DND-41 (cell line): Measurements from ENCODE around the gene MICAL3.

Experiments
- ATAC-seq: fragments of 200-7000 bp; cut with Tn5 transposase; 3 replicates; pipeline ENCODE4 v1.9.1; 2021; ENCODE audit warnings: low read depth; ENCODE audit not compliant: insufficient read depth
- DNase-seq: peaks from one replicate; pipeline ENCODE4 v3.0.0-alpha.2; 2020
- H2AFZ ChIP-seq: 2 replicates; pipeline ENCODE4 v1.6.0; 2012; ENCODE audit warnings: low read depth, low read length
- H3K27ac ChIP-seq: 2 replicates; pipeline ENCODE4 v1.5.1; 2012; ENCODE audit warnings: low read length, inconsistent platforms
- H3K27me3 ChIP-seq: fragments of 200-600 bp; sonication (generic); 2 replicates; pipeline ENCODE4 v1.6.0; 2012; ENCODE audit warnings: low read length, mild to moderate bottlenecking, inconsistent platforms; ENCODE audit not compliant: insufficient read depth, poor library complexity
- H3K36me3 ChIP-seq: 2 replicates; pipeline ENCODE4 v1.5.1; 2012; ENCODE audit warnings: low read length, inconsistent platforms; ENCODE audit not compliant: insufficient read depth
- H3K4me1 ChIP-seq: 2 replicates; pipeline ENCODE4 v1.5.1; 2012; ENCODE audit warnings: mild to moderate bottlenecking, low read length; ENCODE audit not compliant: insufficient read depth
- H3K4me2 ChIP-seq: 2 replicates; pipeline ENCODE4 v1.6.0; 2012; ENCODE audit warnings: mild to moderate bottlenecking, moderate library complexity, low read length, inconsistent platforms; ENCODE audit not compliant: insufficient read depth
- H3K4me3 ChIP-seq, 2 experiments: fragments of 200-600 bp in 1 of 2; shearing (Covaris generic) in 1 of 2; 2 replicates each; pipeline ENCODE4 v1.5.1; 2012 to 2016; ENCODE audit warnings: inconsistent platforms in 2 of 2, low read length in 2 of 2, mild to moderate bottlenecking in 2 of 2, low read depth in 1 of 2, moderate library complexity in 1 of 2
- H3K79me2 ChIP-seq: 2 replicates; pipeline ENCODE4 v1.6.0; 2012; ENCODE audit warnings: low read length, inconsistent platforms; ENCODE audit not compliant: insufficient read depth
- H3K9ac ChIP-seq: 2 replicates; pipeline ENCODE4 v1.6.0; 2012; ENCODE audit warnings: low read depth, mild to moderate bottlenecking, inconsistent platforms, low read length, moderate library complexity
- H3K9me3 ChIP-seq: 2 replicates; pipeline ENCODE4 v1.5.1; 2012; ENCODE audit warnings: low read length, moderate library complexity, mild to moderate bottlenecking, inconsistent platforms; ENCODE audit not compliant: insufficient read depth, severe bottlenecking
- H4K20me1 ChIP-seq: 2 replicates; pipeline ENCODE4 v1.6.0; 2012; ENCODE audit warnings: low read length; ENCODE audit not compliant: insufficient read depth
- CTCF ChIP-seq: IDR thresholded peaks from 2 replicates; pipeline ENCODE4 v1.5.1; 2012; ENCODE audit warnings: borderline replicate concordance, low read length, moderate library complexity, mild to moderate bottlenecking; ENCODE audit not compliant: poor library complexity, severe bottlenecking; ENCODE audit errors: extremely low read depth
- EZH2 ChIP-seq: IDR thresholded peaks from 3 replicates; pipeline ENCODE4 v1.6.1; 2012; ENCODE audit warnings: borderline replicate concordance, low read depth, mild to moderate bottlenecking, moderate library complexity, low read length, inconsistent platforms; ENCODE audit not compliant: severe bottlenecking

Gene MICAL3

DNA sequence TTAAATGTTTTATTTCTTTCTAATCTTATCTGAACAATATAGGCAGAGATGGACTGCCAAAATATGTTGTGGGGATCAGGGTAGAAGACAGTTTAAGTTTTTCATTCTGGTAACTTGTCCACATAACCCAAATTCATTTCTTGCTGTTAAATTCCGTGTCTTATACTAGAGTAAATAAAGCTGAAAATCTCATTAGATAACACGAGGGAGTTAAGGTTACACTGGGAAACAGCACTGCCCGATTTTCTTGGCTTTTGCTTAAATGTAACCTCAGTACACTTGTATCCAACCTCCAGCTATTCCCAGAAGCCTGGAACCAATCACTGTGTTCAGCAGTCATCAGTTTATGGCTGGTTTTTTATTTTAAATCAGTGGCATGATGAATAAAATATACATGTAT, 48.2 kb downstream of the MICAL3 start:
- no peak for ATAC-seq
- H2AFZ ChIP-seq, result no peak overlapping the region
- H3K4me2 ChIP-seq, result no peak overlapping the region
- H3K4me1 ChIP-seq, result peaks cover 15% of the 10 kb centered on the region
- no peaks in the 10 kb centered on the region for H3K27me3 ChIP-seq
- H3K27ac ChIP-seq, result no peak overlapping the region
- TF ChIP-seq EZH2 (no peak), CTCF (no peak)
- H3K9me3 ChIP-seq, result no peaks in the 10 kb centered on the region
- no peak overlapping the region for H3K9ac ChIP-seq
- H3K36me3 ChIP-seq, result no peaks in the 10 kb centered on the region
- H3K4me3 ChIP-seq, result no peak overlapping the region
- no peak for DNase-seq
- peaks cover 53% of the 10 kb centered on the region for H4K20me1 ChIP-seq
- H3K79me2 ChIP-seq, result peaks cover 77% of the 10 kb centered on the region

DNA sequence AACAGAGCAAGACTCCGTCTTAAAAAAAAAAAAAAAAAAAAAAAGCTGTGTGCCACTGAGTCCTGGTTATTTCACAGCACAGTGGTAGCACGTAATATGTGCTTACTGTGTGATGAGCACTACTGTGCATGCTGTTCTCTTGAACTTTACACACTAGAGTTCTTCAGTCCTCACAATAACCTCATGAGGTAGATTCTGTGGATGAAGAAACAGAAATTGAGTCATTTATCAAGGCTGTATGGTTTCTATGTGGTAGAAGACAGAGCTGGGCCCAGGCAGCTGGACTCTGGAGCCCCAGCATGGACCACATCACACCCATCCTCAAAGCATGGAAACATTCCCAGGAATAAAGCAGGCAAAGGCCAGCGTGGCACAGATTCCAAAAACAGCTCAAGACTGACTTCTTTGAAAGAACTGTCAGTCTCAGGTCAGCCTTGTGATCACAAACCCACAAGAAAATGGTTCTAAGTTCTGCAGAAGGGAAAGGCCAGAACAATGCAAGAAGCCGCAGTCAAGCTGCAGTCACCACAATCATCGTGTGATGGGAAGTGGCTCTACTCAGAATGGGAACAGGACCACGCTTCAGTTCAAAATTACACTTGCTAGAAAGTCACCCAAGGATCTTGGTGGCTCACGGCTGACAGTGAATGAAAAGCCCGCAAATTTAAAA, 49.5 kb downstream of the MICAL3 start:
- Histone ChIP-seq H3K79me2 (peaks cover 84% of the 10 kb centered on the region), H3K27ac (no peak overlapping the region)

DNA sequence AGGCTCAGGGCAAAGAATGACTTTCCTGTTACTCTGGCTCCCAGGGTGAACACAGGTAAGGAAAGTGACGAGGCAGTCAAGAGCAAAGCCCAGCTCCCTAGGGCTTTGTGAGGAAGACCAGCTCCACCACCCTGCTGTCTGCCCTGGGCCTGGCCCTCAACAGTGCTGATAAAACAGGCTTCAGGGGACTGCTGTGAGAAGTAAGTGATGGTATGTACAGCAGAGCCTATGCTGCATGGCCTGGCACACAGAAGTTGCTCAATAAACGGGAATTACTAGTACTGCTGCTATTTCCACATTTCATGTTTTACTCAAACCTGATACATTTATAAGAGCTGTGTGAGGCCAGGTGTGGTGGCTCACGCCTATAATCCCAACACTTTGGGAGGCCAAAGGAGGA, 50.3 kb downstream of the MICAL3 start:
- Histone ChIP-seq H3K9ac (no peak overlapping the region), H3K79me2 (peaks cover 80% of the 10 kb centered on the region), H3K4me1 (no peaks in the 10 kb centered on the region), H3K4me2 (no peak overlapping the region), H3K27me3 (no peaks in the 10 kb centered on the region), H3K4me3 (no peak overlapping the region), H2AFZ (no peak overlapping the region), H3K27ac (no peak overlapping the region), H3K36me3 (no peaks in the 10 kb centered on the region; the same call in 1 of the 2 replicates), H3K9me3 (no peaks in the 10 kb centered on the region), H4K20me1 (peaks cover 53% of the 10 kb centered on the region)
- DNase-seq (no peak), ATAC-seq (no peak)
- TF ChIP-seq EZH2 (no peak), CTCF (no peak)

More for the DNA sequence above, 49.5 kb downstream of the MICAL3 start:
- TF ChIP-seq EZH2 (no peak), CTCF (no peak)
- no peak overlapping the region for H3K4me3 ChIP-seq
- no peaks in the 10 kb centered on the region for H3K27me3 ChIP-seq
- H3K9me3 ChIP-seq, result no peaks in the 10 kb centered on the region
- no peaks in the 10 kb centered on the region; the same call in 1 of the 2 replicates for H3K36me3 ChIP-seq
- peaks cover 49% of the 10 kb centered on the region for H4K20me1 ChIP-seq
- H2AFZ ChIP-seq, result no peak overlapping the region
- no peak overlapping the region for H3K4me2 ChIP-seq
- H3K4me1 ChIP-seq, result peaks cover 3% of the 10 kb centered on the region
- DNase-seq, result no peak
- no peak for ATAC-seq
- no peak overlapping the region for H3K9ac ChIP-seq

DNA sequence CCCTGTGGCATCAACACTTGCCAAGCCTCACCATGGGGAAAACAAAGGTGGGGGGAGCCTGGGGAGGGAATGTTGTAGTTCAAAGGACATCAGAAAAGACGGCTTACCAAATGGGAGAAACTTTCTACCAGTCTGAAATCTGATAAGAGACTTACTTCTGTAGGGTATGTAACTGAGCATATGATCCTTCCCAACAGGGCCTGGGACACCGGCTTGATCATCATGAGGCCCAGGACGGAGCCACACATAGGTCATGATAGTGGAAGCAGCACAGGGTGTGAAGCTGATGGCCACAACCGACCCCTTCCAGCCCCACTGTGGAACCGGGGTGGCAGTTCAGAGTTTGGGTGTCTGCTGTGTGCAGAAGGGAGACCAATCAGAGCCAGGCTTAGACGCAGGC, 51.1 kb downstream of the MICAL3 start:
- no peaks in the 10 kb centered on the region for H3K4me1 ChIP-seq
- H3K4me3 ChIP-seq, result no peak overlapping the region
- TF ChIP-seq CTCF (no peak), EZH2 (no peak)
- H3K27ac ChIP-seq, result no peak overlapping the region
- H3K4me2 ChIP-seq, result no peak overlapping the region
- ATAC-seq (no peak), DNase-seq (no peak)
- H3K9me3 ChIP-seq, result no peaks in the 10 kb centered on the region
- no peaks in the 10 kb centered on the region for H3K27me3 ChIP-seq
- no peak overlapping the region for H2AFZ ChIP-seq
- peaks cover 54% of the 10 kb centered on the region for H4K20me1 ChIP-seq
- peaks cover 72% of the 10 kb centered on the region for H3K79me2 ChIP-seq
- no peak overlapping the region for H3K9ac ChIP-seq
- no peaks in the 10 kb centered on the region; the same call in 1 of the 2 replicates for H3K36me3 ChIP-seq
